Fibroblast of lung (primary cell): Measurements from ENCODE around the gene AKR1B15.

ENCODE experiments used
- CTCF ChIP-seq, 2 donors: IDR thresholded peaks in 1 of 2; conservative IDR thresholded peaks in 1 of 2; 1 replicate in 1 of 2; 2 replicates in 1 of 2; pipeline ENCODE4 v1.5.1; 2011 to 2012; ENCODE audit warnings: low read length in 2 of 2, control low read depth in 1 of 2, inconsistent platforms in 1 of 2, low read depth in 1 of 2, mild to moderate bottlenecking in 1 of 2
- EZH2 ChIP-seq: IDR thresholded peaks from 2 replicates; pipeline ENCODE4 v1.5.1; 2012; ENCODE audit warnings: low read length, control low read depth, mild to moderate bottlenecking; ENCODE audit errors: missing control alignments

GRCh38 chr7:134513169-134513752 is 35.6 kb upstream of the AKR1B15 start:
- TF ChIP-seq CTCF (conservative IDR thresholded peaks at IDR 0.05 in 1 of 2, IDR thresholded peaks at IDR 0.05 in 1 of 2; ENCODE audit: low read depth in 1 of 2, low read length in 2 of 2) (peak; percentile 75 to 76), EZH2 (no peak)
